Measurements from ENCODE around the gene LENG9.

The LENG9 gene

DNA sequence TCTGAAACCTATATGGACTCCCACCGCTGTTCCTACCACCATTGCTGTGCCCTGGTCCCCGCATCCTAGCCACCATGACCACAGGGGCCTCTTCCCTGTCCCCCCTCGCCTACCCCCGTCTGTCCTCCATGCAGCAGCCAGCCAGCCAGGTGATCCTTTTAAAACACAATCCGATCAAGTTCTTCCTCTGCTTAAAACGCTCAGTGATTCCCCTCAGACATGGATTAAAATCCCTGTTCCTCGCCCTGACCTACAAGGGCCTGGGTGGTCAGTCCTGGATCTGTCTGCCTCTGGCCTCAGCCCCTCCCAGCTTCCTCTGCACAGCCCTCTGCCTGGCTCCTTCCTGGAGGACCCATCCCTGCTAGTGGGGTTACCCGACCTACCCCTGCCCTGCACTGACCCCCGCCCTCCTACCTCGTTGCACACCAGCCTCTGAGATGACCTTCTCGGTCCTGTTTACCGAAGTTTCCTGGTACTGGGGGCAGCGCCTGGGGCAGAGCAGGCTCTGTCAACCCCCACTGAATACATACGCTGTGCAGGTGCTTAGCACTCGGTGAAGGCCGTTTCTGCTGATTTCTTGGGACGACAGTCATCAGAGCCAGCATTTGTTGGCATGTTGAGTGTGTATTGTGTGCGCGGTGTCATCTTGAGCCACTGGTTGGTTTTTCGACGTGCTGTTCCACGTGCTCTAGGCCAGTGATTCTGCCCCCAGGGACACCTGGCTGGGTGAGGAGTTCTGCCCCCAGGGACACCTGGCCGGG is 29.3 kb downstream of the LENG9 start:
- no peak for DNase-seq (ENCODE audit: low read depth)

GRCh38 chr19:54433697-54434096 is 29.9 kb downstream of the LENG9 start:
- no peak for DNase-seq (ENCODE audit: low read depth)
- H3K4me3 ChIP-seq (ENCODE audit: low read depth, low read length) = no peak overlapping the region
- TF ChIP-seq MAX (IDR thresholded peaks at IDR 0.05; ENCODE audit: low read depth, low read length) = no peak
- TF ChIP-seq, protein P1, sequence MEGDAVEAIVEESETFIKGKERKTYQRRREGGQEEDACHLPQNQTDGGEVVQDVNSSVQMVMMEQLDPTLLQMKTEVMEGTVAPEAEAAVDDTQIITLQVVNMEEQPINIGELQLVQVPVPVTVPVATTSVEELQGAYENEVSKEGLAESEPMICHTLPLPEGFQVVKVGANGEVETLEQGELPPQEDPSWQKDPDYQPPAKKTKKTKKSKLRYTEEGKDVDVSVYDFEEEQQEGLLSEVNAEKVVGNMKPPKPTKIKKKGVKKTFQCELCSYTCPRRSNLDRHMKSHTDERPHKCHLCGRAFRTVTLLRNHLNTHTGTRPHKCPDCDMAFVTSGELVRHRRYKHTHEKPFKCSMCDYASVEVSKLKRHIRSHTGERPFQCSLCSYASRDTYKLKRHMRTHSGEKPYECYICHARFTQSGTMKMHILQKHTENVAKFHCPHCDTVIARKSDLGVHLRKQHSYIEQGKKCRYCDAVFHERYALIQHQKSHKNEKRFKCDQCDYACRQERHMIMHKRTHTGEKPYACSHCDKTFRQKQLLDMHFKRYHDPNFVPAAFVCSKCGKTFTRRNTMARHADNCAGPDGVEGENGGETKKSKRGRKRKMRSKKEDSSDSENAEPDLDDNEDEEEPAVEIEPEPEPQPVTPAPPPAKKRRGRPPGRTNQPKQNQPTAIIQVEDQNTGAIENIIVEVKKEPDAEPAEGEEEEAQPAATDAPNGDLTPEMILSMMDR (IDR thresholded peaks at IDR 0.05; ENCODE audit: low read depth, low read length) = no peak
- TF ChIP-seq POLR2A (IDR thresholded peaks at IDR 0.05; ENCODE audit: extremely low read depth, insufficient read length) = no peak
- TF ChIP-seq MYC (IDR thresholded peaks at IDR 0.05; ENCODE audit: low read depth, low read length) = no peak

More for the DNA sequence above, 29.3 kb downstream of the LENG9 start:
- TF ChIP-seq POLR2A (IDR thresholded peaks at IDR 0.05; ENCODE audit: extremely low read depth, insufficient read length) (no peak), MAX (IDR thresholded peaks at IDR 0.05; ENCODE audit: low read depth, low read length) (no peak), MYC (IDR thresholded peaks at IDR 0.05; ENCODE audit: low read depth, low read length) (no peak)
- TF ChIP-seq, protein P1 (IDR thresholded peaks at IDR 0.05; ENCODE audit: low read depth, low read length) = no peak
- no peak overlapping the region for H3K4me3 ChIP-seq (ENCODE audit: low read depth, low read length)

DNA sequence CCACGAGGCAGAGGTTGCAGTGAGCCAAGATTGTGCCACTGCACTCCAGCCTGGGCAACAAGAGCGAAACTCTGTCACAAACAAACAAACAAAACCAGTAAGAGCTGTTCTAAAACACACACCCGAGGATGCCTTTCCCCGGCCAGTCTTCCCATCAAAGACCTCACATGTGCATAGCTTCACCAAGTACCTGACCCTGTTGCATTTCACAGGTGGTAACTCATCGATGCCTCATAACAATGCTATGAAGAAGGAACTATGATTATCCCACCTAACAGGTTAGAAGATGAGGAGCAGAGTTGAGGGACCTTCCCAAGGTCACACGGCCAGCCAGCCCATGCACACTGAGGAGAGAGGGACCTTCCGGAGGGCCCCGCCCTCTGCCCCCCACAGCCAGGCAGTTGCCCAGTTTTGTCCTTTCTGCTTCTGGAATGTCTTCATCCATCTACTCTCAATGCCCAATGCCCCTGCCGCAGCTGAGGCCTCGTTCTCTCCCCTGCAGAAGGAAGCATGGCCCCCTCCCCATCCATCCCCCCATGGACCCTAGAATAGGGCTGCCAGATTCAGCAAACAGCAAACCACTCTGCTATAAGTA is 31.3 kb downstream of the LENG9 start:
- TF ChIP-seq POLR2A (IDR thresholded peaks at IDR 0.05; ENCODE audit: extremely low read depth, insufficient read length) (no peak), MAX (IDR thresholded peaks at IDR 0.05; ENCODE audit: low read depth, low read length) (no peak), MYC (IDR thresholded peaks at IDR 0.05; ENCODE audit: low read depth, low read length) (no peak)
- TF ChIP-seq, protein P1 (IDR thresholded peaks at IDR 0.05; ENCODE audit: low read depth, low read length) = no peak
- H3K4me3 ChIP-seq (ENCODE audit: low read depth, low read length) = no peak overlapping the region
- DNase-seq (ENCODE audit: low read depth) = no peak

- TF ChIP-seq, protein P1 (IDR thresholded peaks at IDR 0.05; ENCODE audit: low read depth, low read length) = no peak
- TF ChIP-seq MAX (IDR thresholded peaks at IDR 0.05; ENCODE audit: low read depth, low read length) (no peak), POLR2A (IDR thresholded peaks at IDR 0.05; ENCODE audit: extremely low read depth, insufficient read length) (no peak), MYC (IDR thresholded peaks at IDR 0.05; ENCODE audit: low read depth, low read length) (no peak)
- H3K4me3 ChIP-seq (ENCODE audit: low read depth, low read length) = no peak overlapping the region
- DNase-seq (ENCODE audit: low read depth) = no peak
Observed at GRCh38 chr19:54431255-54431838, 32.2 kb downstream of the LENG9 start.

DNA sequence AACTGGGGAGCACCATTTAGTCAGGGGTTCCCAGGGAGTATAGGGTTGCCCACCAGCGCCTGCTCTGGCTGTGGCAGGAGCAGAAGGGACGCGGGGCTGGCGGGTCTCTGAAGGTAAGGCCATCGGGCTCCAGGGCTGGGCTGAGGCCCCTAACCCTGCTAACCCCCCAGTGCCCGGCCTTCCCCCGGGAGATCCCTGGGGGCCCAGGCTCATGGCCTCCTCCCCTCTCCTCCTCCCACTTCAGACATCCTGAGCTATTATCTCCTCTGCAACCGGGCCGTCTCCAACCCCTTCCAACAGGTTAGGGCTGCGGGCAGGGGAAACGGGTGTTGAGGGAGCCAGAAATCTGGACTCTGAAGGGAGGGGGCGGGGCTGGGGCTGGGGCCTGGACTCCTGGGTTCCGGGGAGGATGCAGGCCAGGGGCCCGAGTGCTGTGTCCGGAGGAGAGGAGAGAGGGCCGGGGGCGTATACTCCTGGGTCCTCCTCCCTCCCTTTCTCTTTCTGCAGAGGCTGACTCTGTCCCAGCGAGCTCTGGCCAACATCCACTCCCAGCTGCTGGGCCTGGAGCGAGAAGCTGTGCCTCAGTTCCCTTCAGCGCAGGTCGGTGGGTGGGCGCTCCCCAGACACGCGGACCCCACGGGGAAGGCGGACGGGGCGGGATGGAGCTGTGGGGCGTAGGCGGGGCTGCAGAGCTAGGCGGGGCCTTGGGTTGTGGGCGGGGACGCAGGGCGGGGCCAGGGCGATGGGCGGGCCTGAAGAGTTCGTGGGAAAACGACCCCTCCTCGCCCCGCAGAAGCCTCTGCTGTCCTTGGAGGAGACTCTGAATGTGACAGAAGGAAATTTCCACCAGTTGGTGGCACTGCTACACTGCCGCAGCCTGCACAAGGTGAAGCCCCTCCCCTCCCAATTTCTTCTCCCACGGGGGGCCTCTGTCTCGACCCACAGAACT is 33.0 kb downstream of the LENG9 start:
- TF ChIP-seq POLR2A (IDR thresholded peaks at IDR 0.05; ENCODE audit: extremely low read depth, insufficient read length) = no peak
- TF ChIP-seq, protein P1 (IDR thresholded peaks at IDR 0.05; ENCODE audit: low read depth, low read length) = peak; percentile 23
- peak; percentile 52 for DNase-seq (ENCODE audit: low read depth)
- no peak overlapping the region for H3K4me3 ChIP-seq (ENCODE audit: low read depth, low read length)

Data from NB4 (cell line).